Ectodermal cell (in vitro differentiated cells): ENCODE measurements around the gene ZMYND8.

Source experiments
- H3K27ac ChIP-seq: 2 replicates; pipeline ENCODE4 v1.7.0; 2013; ENCODE audit warnings: mild to moderate bottlenecking, low read depth, low read length; ENCODE audit not compliant: insufficient read depth, poor library complexity, severe bottlenecking
- H3K27me3 ChIP-seq: 2 replicates; pipeline ENCODE4 v1.7.0; 2013; ENCODE audit warnings: mild to moderate bottlenecking, low read length; ENCODE audit not compliant: insufficient read depth, control insufficient read depth, poor library complexity, severe bottlenecking
- H3K36me3 ChIP-seq: one replicate; pipeline ENCODE4 v1.7.0; 2013; ENCODE audit warnings: low read length; ENCODE audit not compliant: control insufficient read depth, insufficient read depth
- H3K4me1 ChIP-seq: one replicate; pipeline ENCODE4 v1.7.0; 2013; ENCODE audit warnings: low read length; ENCODE audit not compliant: control insufficient read depth, insufficient read depth
- H3K4me3 ChIP-seq: 2 replicates; pipeline ENCODE4 v1.7.0; 2013; ENCODE audit warnings: low read depth, low read length, control low read depth; ENCODE audit not compliant: insufficient read depth
- H3K9me3 ChIP-seq: 2 replicates; pipeline ENCODE4 v1.7.0; 2013; ENCODE audit warnings: mild to moderate bottlenecking, low read length, moderate library complexity; ENCODE audit not compliant: control insufficient read depth
- WGBS, 2 experiments: methylation state at CpG; one replicate each; pipeline ENCODE4 v1.1.7; 2013; ENCODE audit warnings: missing lambda C conversion rate in 2 of 2; 5-methylcytosine and 5-hydroxymethylcytosine counted together

ZMYND8 gene

DNA sequence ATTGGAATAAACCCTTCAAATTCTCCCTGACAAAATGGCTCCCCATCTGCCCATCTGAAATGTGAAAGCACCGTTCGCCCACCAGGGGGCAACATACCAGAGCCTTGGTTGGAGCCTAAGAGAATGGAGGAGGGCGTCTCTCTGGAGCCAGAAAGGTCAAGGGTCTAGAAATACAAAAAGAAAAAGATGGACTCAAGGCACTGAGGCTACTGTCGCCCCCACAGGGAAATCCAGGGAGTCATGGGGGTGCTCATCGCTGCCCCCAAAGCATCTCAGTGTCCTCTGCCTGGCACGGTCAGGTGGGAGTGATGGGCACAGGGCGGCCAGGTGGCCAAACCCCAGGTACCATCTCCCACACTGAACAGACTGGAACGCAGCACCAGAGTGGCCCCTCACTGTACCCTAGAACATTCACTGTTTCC, 136.3 kb downstream of the ZMYND8 start:
- Histone ChIP-seq H3K9me3 (no peaks in the 10 kb centered on the region), H3K36me3 (peaks cover 38% of the 10 kb centered on the region), H3K27me3 (no peaks in the 10 kb centered on the region), H3K4me1 (no peaks in the 10 kb centered on the region), H3K4me3 (no peak overlapping the region), H3K27ac (no peak overlapping the region)
- WGBS, 2 experiments: 85 to 91% methylated on average over 8 of the region's 8 CpGs

DNA sequence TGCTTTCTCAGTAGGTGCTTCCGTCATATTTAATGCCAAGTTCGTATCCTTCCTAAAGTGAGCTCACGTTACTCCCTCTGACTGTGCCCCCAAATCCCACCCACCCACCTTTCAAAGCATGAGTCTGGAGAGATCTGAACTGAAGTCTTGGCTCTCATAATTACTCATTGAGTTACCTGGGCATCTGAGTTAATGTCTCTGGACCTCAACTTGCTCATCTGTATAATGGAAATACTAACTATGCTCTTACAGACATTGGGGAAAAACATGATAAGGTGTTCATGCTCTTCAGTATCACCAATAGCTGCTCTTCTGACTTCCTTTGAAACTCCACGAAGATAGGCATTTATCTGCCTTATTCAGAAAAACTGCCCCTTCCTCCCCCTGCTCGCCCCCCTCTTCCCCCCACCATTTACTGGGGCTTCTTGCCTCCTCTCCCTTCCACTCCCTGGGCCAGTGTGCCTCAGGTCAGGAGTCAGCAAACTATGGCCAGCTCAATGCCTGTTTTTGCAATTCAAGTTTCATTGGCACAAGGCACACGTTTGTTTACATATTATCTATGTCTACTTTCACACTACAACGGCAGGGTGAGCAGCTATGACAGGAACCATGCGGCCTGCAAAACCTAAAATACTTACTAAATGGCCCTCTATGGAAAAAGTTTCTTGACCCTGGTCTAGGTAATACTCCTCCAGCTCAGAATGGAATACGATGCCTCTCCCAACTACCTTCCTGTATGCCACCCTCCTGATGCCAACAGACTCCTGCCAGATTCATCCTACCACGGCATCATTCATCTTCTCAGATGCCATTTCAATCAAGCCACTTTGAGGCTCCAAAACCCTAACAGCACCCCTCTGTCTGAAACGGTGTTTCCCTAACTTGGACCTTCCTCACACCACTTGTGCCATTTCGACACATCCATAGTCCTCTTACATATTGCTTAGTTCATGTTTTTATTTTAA, 138.7 kb downstream of the ZMYND8 start:
- peaks cover 27% of the 10 kb centered on the region for H3K36me3 ChIP-seq
- H3K4me1 ChIP-seq: no peaks in the 10 kb centered on the region
- no peak overlapping the region for H3K4me3 ChIP-seq
- no peak overlapping the region for H3K27ac ChIP-seq
- WGBS, 2 experiments: 90 to 92% methylated on average over 11 to 12 of the region's 12 CpGs
- H3K9me3 ChIP-seq: no peaks in the 10 kb centered on the region
- no peaks in the 10 kb centered on the region for H3K27me3 ChIP-seq

DNA sequence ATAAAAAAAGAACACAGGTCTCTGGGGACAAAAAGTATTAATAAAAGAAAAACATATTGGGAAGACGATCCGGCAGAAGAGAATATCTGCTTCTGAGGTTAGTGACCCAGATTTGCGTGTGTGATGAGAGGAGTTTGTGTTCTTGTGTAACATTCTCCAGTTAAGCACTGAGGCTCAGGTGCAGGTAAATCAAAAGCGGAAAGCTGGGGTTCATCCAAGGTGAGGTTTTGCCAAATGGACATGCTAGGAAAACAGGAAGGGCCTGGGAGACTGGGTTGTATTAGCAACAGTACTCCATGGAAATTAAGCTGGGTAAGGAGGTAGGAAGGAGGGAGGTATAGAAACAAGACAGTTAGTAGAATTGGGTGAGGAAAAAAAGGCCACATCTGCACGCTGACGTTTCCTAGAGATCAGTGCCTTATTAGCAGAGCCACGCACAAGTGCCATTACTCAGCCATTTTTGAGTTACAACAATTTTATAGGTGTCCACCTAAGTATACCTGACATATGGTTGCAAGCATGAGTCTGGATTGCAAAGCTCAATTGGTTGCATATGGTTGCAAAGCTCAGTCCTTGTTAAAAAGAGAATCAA, 139.6 kb downstream of the ZMYND8 start:
- H3K36me3 ChIP-seq: peaks cover 35% of the 10 kb centered on the region
- WGBS, 2 experiments: 94 to 97% methylated on average over 7 of the region's 7 CpGs

GRCh38 chr20:47215653-47216397, 140.7 kb downstream of the ZMYND8 start:
- H3K4me1 ChIP-seq: no peaks in the 10 kb centered on the region
- no peaks in the 10 kb centered on the region for H3K9me3 ChIP-seq
- H3K27me3 ChIP-seq: no peaks in the 10 kb centered on the region
- WGBS, 2 experiments: 91 to 94% methylated on average over 10 of the region's 10 CpGs
- no peak overlapping the region for H3K4me3 ChIP-seq
- H3K27ac ChIP-seq: no peak overlapping the region
- peaks cover 37% of the 10 kb centered on the region for H3K36me3 ChIP-seq

More for the DNA sequence above, 139.6 kb downstream of the ZMYND8 start:
- no peak overlapping the region for H3K27ac ChIP-seq
- no peaks in the 10 kb centered on the region for H3K9me3 ChIP-seq
- no peak overlapping the region for H3K4me3 ChIP-seq
- no peaks in the 10 kb centered on the region for H3K27me3 ChIP-seq
- no peaks in the 10 kb centered on the region for H3K4me1 ChIP-seq

GRCh38 chr20:47213966-47214365, 142.5 kb downstream of the ZMYND8 start:
- no peaks in the 10 kb centered on the region for H3K9me3 ChIP-seq
- peaks cover 53% of the 10 kb centered on the region for H3K36me3 ChIP-seq
- no peak overlapping the region for H3K4me3 ChIP-seq
- no peaks in the 10 kb centered on the region for H3K4me1 ChIP-seq
- H3K27ac ChIP-seq: no peak overlapping the region
- WGBS, 2 experiments: 93 to 96% methylated on average over 9 of the region's 9 CpGs
- H3K27me3 ChIP-seq: no peaks in the 10 kb centered on the region

GRCh38 chr20:47212606-47213207, 143.8 kb downstream of the ZMYND8 start:
- H3K9me3 ChIP-seq: no peaks in the 10 kb centered on the region
- 97% methylated on average over 9 of the region's 9 CpGs for WGBS, 2 experiments

DNA sequence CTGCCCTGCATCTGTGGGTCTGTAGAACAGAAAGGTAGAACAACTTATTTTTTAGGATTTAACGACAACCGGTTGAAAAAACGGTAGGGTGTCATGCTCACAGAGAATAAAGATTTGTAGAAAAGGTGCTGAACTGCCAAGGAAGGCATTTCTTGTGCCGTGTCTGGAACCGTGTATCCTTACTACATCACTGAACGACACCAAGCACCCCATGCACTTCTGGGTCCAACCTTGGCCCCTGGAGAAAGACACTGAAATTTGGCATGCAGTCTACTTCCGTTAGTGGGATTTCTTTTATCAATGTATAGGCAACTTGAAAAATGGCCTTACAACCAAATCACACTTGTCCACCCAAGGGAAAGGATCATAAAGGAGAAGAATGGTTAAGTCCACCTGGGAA, 145.5 kb downstream of the ZMYND8 start:
- Histone ChIP-seq H3K27ac (no peak overlapping the region), H3K27me3 (no peaks in the 10 kb centered on the region), H3K4me3 (no peak overlapping the region), H3K9me3 (no peaks in the 10 kb centered on the region), H3K4me1 (peaks cover 8% of the 10 kb centered on the region), H3K36me3 (peaks cover 41% of the 10 kb centered on the region)
- 93 to 96% methylated on average over 6 to 7 of the region's 7 CpGs for WGBS, 2 experiments

More at GRCh38 chr20:47212606-47213207, 143.8 kb downstream of the ZMYND8 start:
- H3K27me3 ChIP-seq: no peaks in the 10 kb centered on the region
- H3K4me3 ChIP-seq: no peak overlapping the region
- no peaks in the 10 kb centered on the region for H3K4me1 ChIP-seq
- peaks cover 48% of the 10 kb centered on the region for H3K36me3 ChIP-seq
- H3K27ac ChIP-seq: no peak overlapping the region

- Histone ChIP-seq H3K9me3 (no peaks in the 10 kb centered on the region), H3K27ac (no peak overlapping the region), H3K4me1 (peaks cover 8% of the 10 kb centered on the region), H3K36me3 (peaks cover 41% of the 10 kb centered on the region), H3K4me3 (no peak overlapping the region), H3K27me3 (no peaks in the 10 kb centered on the region)
- WGBS, 2 experiments: 94 to 96% methylated on average over 13 of the region's 13 CpGs
These were observed 146.0 kb downstream of the ZMYND8 start for GRCh38 chr20:47210470-47210869.

DNA sequence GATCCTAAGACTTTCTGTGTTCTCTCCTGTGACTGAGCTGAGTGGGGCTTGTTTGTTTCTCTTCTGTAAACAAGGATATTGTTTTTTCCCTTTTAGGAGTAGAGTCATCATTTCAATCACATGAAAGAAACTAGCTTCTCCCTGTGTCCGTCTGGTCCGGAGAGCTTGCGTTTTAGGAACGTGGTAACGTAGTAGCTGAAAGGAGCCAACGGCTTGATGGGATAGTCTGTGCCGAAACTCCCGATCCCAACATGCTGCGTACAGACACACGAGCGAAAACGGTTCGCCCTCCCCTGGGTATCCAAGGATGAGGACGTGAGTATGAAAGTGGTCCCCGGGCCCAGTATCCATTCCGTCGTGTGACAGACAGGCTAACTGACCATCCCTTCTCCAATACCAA, 146.5 kb downstream of the ZMYND8 start:
- H3K27me3 ChIP-seq: no peaks in the 10 kb centered on the region
- 95 to 97% methylated on average over 16 to 17 of the region's 17 CpGs for WGBS, 2 experiments
- no peaks in the 10 kb centered on the region for H3K9me3 ChIP-seq
- H3K36me3 ChIP-seq: peaks cover 41% of the 10 kb centered on the region
- H3K4me3 ChIP-seq: no peak overlapping the region
- H3K4me1 ChIP-seq: peaks cover 8% of the 10 kb centered on the region
- H3K27ac ChIP-seq: no peak overlapping the region
